GM12874 (cell line): ENCODE data around the gene SETBP1.

Experiments
- CTCF ChIP-seq: IDR thresholded peaks from 2 replicates; pipeline ENCODE4 v1.5.1; 2011; ENCODE audit warnings: low read depth, mild to moderate bottlenecking, control low read depth, low read length, moderate library complexity; ENCODE audit not compliant: insufficient read depth

Gene SETBP1

DNA sequence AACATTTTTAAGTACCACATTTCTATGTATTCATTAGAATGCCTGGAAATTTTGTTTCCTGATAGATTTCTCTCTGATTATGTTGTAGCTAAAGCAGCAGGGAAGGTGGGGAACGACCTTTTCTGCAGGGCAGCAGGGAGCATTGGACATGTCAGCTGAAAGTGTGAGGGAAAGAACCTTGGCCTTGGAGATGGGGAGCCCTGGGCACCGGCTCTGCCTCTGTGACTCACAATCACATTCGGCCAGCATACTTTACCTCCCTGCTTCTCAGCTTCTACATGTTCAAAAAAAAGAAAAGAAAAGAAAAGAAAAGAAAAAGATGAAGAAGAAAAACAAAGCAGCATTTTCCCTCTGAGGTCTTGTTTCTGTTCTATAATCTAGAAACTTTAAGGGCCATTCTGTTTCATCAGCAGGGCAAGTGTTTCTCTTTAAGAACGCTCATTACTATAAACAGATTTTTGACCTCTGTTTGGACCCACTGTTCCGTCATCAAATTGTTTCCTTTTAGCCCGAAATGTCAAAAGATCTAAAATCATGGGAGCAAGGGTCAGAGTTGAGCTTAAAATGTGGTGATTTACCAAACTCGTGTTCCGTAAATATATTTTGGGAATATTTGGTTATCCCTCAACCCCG, 27.9 kb downstream of the SETBP1 start:
- TF ChIP-seq CTCF = no peak

- no peak for TF ChIP-seq CTCF
These were observed 28.8 kb downstream of the SETBP1 start for GRCh38 chr18:44709307-44710126.

GRCh38 chr18:44710931-44711330, 30.2 kb downstream of the SETBP1 start:
- TF ChIP-seq CTCF = no peak

GRCh38 chr18:44712025-44712424, 31.3 kb downstream of the SETBP1 start:
- no peak for TF ChIP-seq CTCF

DNA sequence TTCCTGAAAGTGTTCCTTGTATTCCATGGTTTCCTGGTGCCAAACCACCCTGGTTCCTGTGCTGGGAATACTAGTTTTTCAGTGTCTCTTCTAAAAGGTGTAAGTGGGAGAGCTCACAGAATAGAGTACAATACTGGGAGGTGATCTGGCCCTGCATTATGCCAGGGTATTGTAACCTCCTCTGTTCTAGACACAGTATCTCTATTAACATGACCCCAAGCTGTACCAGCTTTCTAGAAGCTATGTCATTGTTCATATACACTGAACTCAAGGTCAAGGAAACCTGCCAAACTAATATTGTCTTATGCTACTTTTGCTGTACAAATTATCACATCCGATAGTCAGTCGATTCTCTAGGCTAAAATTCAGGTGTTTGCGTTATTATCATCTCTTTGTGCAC, 32.7 kb downstream of the SETBP1 start:
- no peak for TF ChIP-seq CTCF

DNA sequence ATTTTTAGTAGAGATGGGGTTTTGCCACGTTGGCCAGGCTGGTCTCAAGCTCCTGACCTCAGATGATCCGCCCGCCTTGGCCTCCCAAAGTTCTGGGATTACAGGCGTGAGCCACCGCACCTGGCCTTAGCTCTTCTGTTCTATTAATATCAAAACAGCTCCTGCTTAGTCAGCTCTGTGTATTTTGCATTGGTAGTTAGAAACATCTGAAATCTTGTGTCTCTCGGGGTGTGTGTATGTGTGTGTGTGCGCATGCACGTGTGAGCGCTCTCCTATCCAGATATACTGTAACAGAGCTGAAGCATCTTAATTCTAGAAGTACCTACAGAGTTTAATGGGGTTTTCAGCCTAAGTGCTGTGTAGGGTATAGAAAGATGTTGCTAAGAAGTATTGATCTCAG, 33.7 kb downstream of the SETBP1 start:
- no peak for TF ChIP-seq CTCF

DNA sequence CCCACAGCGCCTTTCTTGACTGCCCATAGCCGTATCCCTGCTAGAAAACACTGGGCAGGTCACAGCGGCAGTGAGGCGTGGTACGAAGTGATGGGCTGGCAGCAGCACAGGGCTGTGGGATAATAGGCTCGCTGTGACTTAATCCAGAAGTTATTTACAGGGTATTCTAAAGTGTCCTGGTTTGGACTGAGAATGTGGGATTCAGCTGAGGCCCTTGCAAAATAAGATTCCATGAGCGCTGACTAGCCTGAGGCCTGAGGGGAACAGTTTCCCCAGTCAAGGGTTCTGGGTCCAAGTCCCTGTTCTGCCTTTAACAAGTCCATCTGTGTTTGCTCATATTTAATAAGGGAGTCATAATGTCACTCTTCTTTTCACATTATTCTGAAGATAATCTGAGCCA, 34.6 kb downstream of the SETBP1 start:
- no peak for TF ChIP-seq CTCF
